PC-3 (cell line): ENCODE data around the gene R3HDML. TPM values are rescaled to one million over a fixed set of nuclear protein-coding genes. Genes with fewer than 3 reads are reported as not detected.

Experiments
- ATAC-seq: fragments of 200-7000 bp; cut with Tn5 transposase; 2 replicates; pipeline ENCODE4 v1.9.1; 2020; ENCODE audit warnings: mild to moderate bottlenecking, moderate library complexity
- BruUV-seq: library from RNA; stranded (reverse); fragments of 400-500 nt; replicated peaks from 2 replicates; lab custom pipeline; 2021; lab: Mats Ljungman, UMichigan
- CTCF ChIA-PET: fragments of 300-600 bp; sonication (Branson Sonifier 250); formaldehyde crosslinking; loops from one replicate; lab custom pipeline; 2022; ENCODE audit warnings: antibody characterized with exemption; lab: Charles Lee
- POLR2A ChIA-PET: fragments of 300-600 bp; sonication (Branson Sonifier 250); formaldehyde crosslinking; loops from one replicate; lab custom pipeline; 2022; ENCODE audit warnings: antibody characterized with exemption; ENCODE audit not compliant: unreplicated experiment; lab: Charles Lee
- DNase-seq: peaks from one replicate; pipeline ENCODE4 v3.0.0-alpha.2; 2015
- H2AFZ ChIP-seq: fragments of 300-600 bp; sonication (generic); 2 replicates; pipeline ENCODE4 v1.6.0; 2016; ENCODE audit warnings: antibody characterized with exemption, low read length
- H3F3A ChIP-seq: fragments of 300-600 bp; sonication (generic); one replicate; pipeline ENCODE4 v1.6.0; 2017; ENCODE audit warnings: antibody characterized with exemption, low read length, control low read depth, mild to moderate bottlenecking; ENCODE audit not compliant: unreplicated experiment
- H3K27ac ChIP-seq: fragments of 300-600 bp; sonication (generic); 2 replicates; pipeline ENCODE4 v1.5.1; 2016; ENCODE audit warnings: mild to moderate bottlenecking, low read length
- H3K27me3 ChIP-seq: fragments of 300-600 bp; sonication (generic); 2 replicates; pipeline ENCODE4 v1.6.1; 2016; ENCODE audit warnings: low read length, mixed read lengths
- H3K36me3 ChIP-seq: fragments of 300-600 bp; sonication (generic); 2 replicates; pipeline ENCODE4 v1.6.1; 2016; ENCODE audit warnings: low read depth, mixed run types, low read length, mixed read lengths
- H3K4me1 ChIP-seq: fragments of 300-600 bp; sonication (generic); 2 replicates; pipeline ENCODE4 v1.5.1; 2016; ENCODE audit warnings: low read length; ENCODE audit not compliant: insufficient read depth
- H3K4me2 ChIP-seq: fragments of 300-600 bp; sonication (generic); 2 replicates; pipeline ENCODE4 v1.6.0; 2016; ENCODE audit warnings: low read length
- H3K4me3 ChIP-seq: fragments of 300-600 bp; sonication (generic); 2 replicates; pipeline ENCODE4 v1.5.1; 2016; ENCODE audit warnings: mild to moderate bottlenecking, low read length, mixed read lengths
- H3K79me2 ChIP-seq: fragments of 300-600 bp; sonication (generic); 2 replicates; pipeline ENCODE4 v1.6.1; 2017; ENCODE audit warnings: low read length, mixed read lengths
- H3K9ac ChIP-seq: fragments of 300-600 bp; sonication (generic); 2 replicates; pipeline ENCODE4 v1.6.0; 2016; ENCODE audit warnings: mild to moderate bottlenecking, low read length
- H3K9me2 ChIP-seq: fragments of 300-600 bp; sonication (generic); replicated peaks from 2 replicates; pipeline ENCODE4 v1.6.1; 2016; ENCODE audit warnings: mixed run types, low read length, mixed read lengths
- H3K9me3 ChIP-seq: fragments of 300-600 bp; sonication (generic); 2 replicates; pipeline ENCODE4 v1.6.1; 2016; ENCODE audit warnings: low read length, mixed read lengths
- H4K20me1 ChIP-seq: fragments of 300-600 bp; sonication (generic); 2 replicates; pipeline ENCODE4 v1.6.1; 2016; ENCODE audit warnings: low read length, mixed read lengths
- CTCF ChIP-seq: fragments of 300-600 bp; sonication (generic); conservative IDR thresholded peaks from 2 replicates; pipeline ENCODE4 v1.5.1; 2017; ENCODE audit warnings: antibody characterized with exemption, low read depth, mild to moderate bottlenecking, low read length
- EZH2 ChIP-seq: fragments of 300-600 bp; sonication (generic); IDR thresholded peaks from one replicate; pipeline ENCODE4 v1.6.1; 2017; ENCODE audit warnings: antibody characterized with exemption, mild to moderate bottlenecking, low read length; ENCODE audit not compliant: unreplicated experiment
- EZH2phosphoT487 ChIP-seq: fragments of 300-600 bp; sonication (generic); IDR thresholded peaks from 2 replicates; pipeline ENCODE4 v1.6.1; 2018; ENCODE audit warnings: mild to moderate bottlenecking, antibody characterized with exemption, low read length, borderline replicate concordance
- intact Hi-C: fragments of 100-400 bp; cut with micrococcal nuclease; formaldehyde crosslinking; loops from 2 replicates; pipeline ENCODE4 v1.9.0; 2023
- total RNA-seq: library from RNA; depleted of rRNA; stranded (reverse); fragments of >200 nt; gene quantifications from 2 replicates; pipeline ENCODE4 v1.2.3, GENCODE V29; 2014

The R3HDML gene
- total RNA-seq, 1 experiment from 2014 or later: not detected

GRCh38 chr20:44349349-44349748, 12.5 kb downstream of the R3HDML start:
- CTCF ChIA-PET: no interaction called here
- Histone ChIP-seq H3K4me3 (no peak overlapping the region), H3K79me2 (no peaks in the 10 kb centered on the region), H3K4me2 (no peak overlapping the region), H3K9me3 (no peaks in the 10 kb centered on the region), H3F3A (no peaks in the 10 kb centered on the region), H3K4me1 (no peaks in the 10 kb centered on the region), H4K20me1 (no peaks in the 10 kb centered on the region), H3K36me3 (no peaks in the 10 kb centered on the region), H3K27me3 (no peaks in the 10 kb centered on the region), H3K9me2 (no peaks in the 10 kb centered on the region), H2AFZ (no peak overlapping the region), H3K27ac (no peak overlapping the region), H3K9ac (no peak overlapping the region)
- POLR2A ChIA-PET: no interaction called here
- intact Hi-C loops: no loop called here
- BruUV-seq: no TSS peak
- TF ChIP-seq EZH2 (no peak), CTCF (no peak), EZH2phosphoT487 (no peak)
- no peak for DNase-seq
- no peak for ATAC-seq

- Histone ChIP-seq H3K4me2 (no peak overlapping the region), H3K9ac (no peak overlapping the region), H3F3A (no peaks in the 10 kb centered on the region), H3K27me3 (no peaks in the 10 kb centered on the region), H3K79me2 (no peaks in the 10 kb centered on the region), H2AFZ (no peak overlapping the region), H3K4me3 (no peak overlapping the region), H3K9me3 (no peaks in the 10 kb centered on the region), H3K27ac (no peak overlapping the region), H4K20me1 (no peaks in the 10 kb centered on the region), H3K4me1 (no peaks in the 10 kb centered on the region), H3K36me3 (no peaks in the 10 kb centered on the region), H3K9me2 (no peaks in the 10 kb centered on the region)
- no peak for ATAC-seq
- CTCF ChIA-PET: interaction anchor here (0.9 kb wide), 1 partner anchor 133 kb away, joined by 3 read pairs; no protein-coding TSS in a partner anchor
- POLR2A ChIA-PET: no interaction called here
- intact Hi-C loops: no loop called here
- BruUV-seq: no TSS peak
- no peak for TF ChIP-seq CTCF
- DNase-seq: no peak
These were observed 13.7 kb downstream of the R3HDML start for GRCh38 chr20:44350567-44350966.

- intact Hi-C loops: no loop called here
- no peak for TF ChIP-seq EZH2phosphoT487
- no peak for TF ChIP-seq CTCF
- TF ChIP-seq EZH2: no peak
- no peak overlapping the region for H3K4me2 ChIP-seq
- POLR2A ChIA-PET: no interaction called here
- no peak for ATAC-seq
- no peaks in the 10 kb centered on the region for H4K20me1 ChIP-seq
- H3K9ac ChIP-seq: no peak overlapping the region
- DNase-seq: no peak
- no peaks in the 10 kb centered on the region for H3K36me3 ChIP-seq
- H3F3A ChIP-seq: no peaks in the 10 kb centered on the region
- H3K9me2 ChIP-seq: no peaks in the 10 kb centered on the region
- peaks cover 30% of the 10 kb centered on the region for H3K27me3 ChIP-seq
- no TSS peak for BruUV-seq
- H3K9me3 ChIP-seq: no peaks in the 10 kb centered on the region
- no peak overlapping the region for H2AFZ ChIP-seq
- H3K4me1 ChIP-seq: no peaks in the 10 kb centered on the region
- H3K79me2 ChIP-seq: no peaks in the 10 kb centered on the region
- no peak overlapping the region for H3K4me3 ChIP-seq
- no peak overlapping the region for H3K27ac ChIP-seq
- CTCF ChIA-PET: interaction anchor here (0.9 kb wide), 1 partner anchor 295 kb away, joined by 4 read pairs; no protein-coding TSS in a partner anchor
These were observed 18.2 kb downstream of the R3HDML start for GRCh38 chr20:44354979-44355497.
